GM21576 (cell line): ENCODE results near the gene METTL1.
"Not testable (repeated sequence)": the region's sequence is repeated elsewhere in the genome, so short reads cannot be mapped to it uniquely, and the experiment has no call there.

Source experiments
- ATAC-seq: cut with Tn5 transposase; IDR thresholded peaks from one replicate; pipeline ENCODE4 v1.9.1; 2021; ENCODE audit warnings: mild to moderate bottlenecking, moderate library complexity; ENCODE audit not compliant: unreplicated experiment

The METTL1 gene

GRCh38 chr12:57771873-57772428 is at the start of gene METTL1:
Gene METTL1 (minus strand): TSS chr12:57772105. CDS start chr12:57772083, 22 bp downstream.
- ATAC-seq = peak; percentile 77

GRCh38 chr12:57821015-57821414 is 49.1 kb upstream of the METTL1 start:
- not testable (repeated sequence) for ATAC-seq

- ATAC-seq = not testable (repeated sequence)
Observed at GRCh38 chr12:57820119-57820518, 48.2 kb upstream of the METTL1 start.

- not testable (repeated sequence) for ATAC-seq
Observed at GRCh38 chr12:57817990-57818331, 46.1 kb upstream of the METTL1 start.

- no peak for ATAC-seq
Observed at GRCh38 chr12:57817261-57817989, 45.5 kb upstream of the METTL1 start.

GRCh38 chr12:57816855-57817151 is 44.9 kb upstream of the METTL1 start:
- ATAC-seq = no peak

GRCh38 chr12:57816001-57816854 is 44.3 kb upstream of the METTL1 start:
- no peak for ATAC-seq

- no peak for ATAC-seq
Observed at GRCh38 chr12:57815177-57816000, 43.5 kb upstream of the METTL1 start.

- ATAC-seq = no peak
Observed at GRCh38 chr12:57813971-57814772, 42.3 kb upstream of the METTL1 start.

- no peak for ATAC-seq
Observed at GRCh38 chr12:57813111-57813970, 41.4 kb upstream of the METTL1 start.

- ATAC-seq = no peak
Observed at GRCh38 chr12:57811028-57811755, 39.3 kb upstream of the METTL1 start.

- ATAC-seq = no peak
Observed at GRCh38 chr12:57810450-57810849, 38.5 kb upstream of the METTL1 start.

GRCh38 chr12:57809425-57809824 is 37.5 kb upstream of the METTL1 start:
- no peak for ATAC-seq

GRCh38 chr12:57808351-57808750 is 36.4 kb upstream of the METTL1 start:
- ATAC-seq = no peak

- no peak for ATAC-seq
Observed at GRCh38 chr12:57807285-57807684, 35.4 kb upstream of the METTL1 start.

GRCh38 chr12:57806677-57807076 is 34.8 kb upstream of the METTL1 start:
- ATAC-seq = no peak

GRCh38 chr12:57803319-57803893 is 31.5 kb upstream of the METTL1 start:
- ATAC-seq = no peak

- no peak for ATAC-seq
Observed at GRCh38 chr12:57802607-57803006, 30.7 kb upstream of the METTL1 start.
